H9 (cell line): ENCODE measurements around the gene KCNAB2. TPM values are rescaled to one million over a fixed set of nuclear protein-coding genes. Genes with fewer than 3 reads are reported as not detected.

ENCODE experiments used
- DNase-seq: peaks from one replicate; pipeline ENCODE4 v3.0.0-alpha.2; 2017
- H2AFZ ChIP-seq: one replicate; pipeline ENCODE4 v1.6.1; 2013; ENCODE audit warnings: mild to moderate bottlenecking, low read length, control low read depth, moderate library complexity
- H2AK5ac ChIP-seq: 2 replicates; pipeline ENCODE4 v1.6.1; 2013; ENCODE audit warnings: low read length, control low read depth, mixed read lengths; ENCODE audit not compliant: insufficient read length
- H2BK120ac ChIP-seq: one replicate; pipeline ENCODE4 v1.6.1; 2013; ENCODE audit warnings: low read depth, mild to moderate bottlenecking, low read length, control low read depth, inconsistent platforms; ENCODE audit not compliant: poor library complexity, severe bottlenecking
- H2BK12ac ChIP-seq: 2 replicates; pipeline ENCODE4 v1.6.1; 2013; ENCODE audit warnings: low read length, control low read depth, mixed read lengths, low read depth; ENCODE audit not compliant: insufficient read length
- H2BK15ac ChIP-seq: 2 replicates; pipeline ENCODE4 v1.6.1; 2013; ENCODE audit warnings: low read depth, low read length, control low read depth
- H2BK20ac ChIP-seq: one replicate; pipeline ENCODE4 v1.6.1; 2013; ENCODE audit warnings: low read depth, mild to moderate bottlenecking, low read length, control low read depth, inconsistent platforms; ENCODE audit not compliant: poor library complexity, severe bottlenecking
- H2BK5ac ChIP-seq: 2 replicates; pipeline ENCODE4 v1.6.1; 2013; ENCODE audit warnings: low read length, control low read depth, mixed read lengths; ENCODE audit not compliant: insufficient read length
- H3K14ac ChIP-seq: 2 replicates; pipeline ENCODE4 v1.6.1; 2013; ENCODE audit warnings: low read length, control low read depth; ENCODE audit not compliant: insufficient read depth
- H3K18ac ChIP-seq: 2 replicates; pipeline ENCODE4 v1.6.1; 2013; ENCODE audit warnings: low read depth, mild to moderate bottlenecking, mixed read lengths, low read length, control low read depth; ENCODE audit not compliant: insufficient read length
- H3K23ac ChIP-seq: 2 replicates; pipeline ENCODE4 v1.6.1; 2013; ENCODE audit warnings: low read length, control low read depth, mixed read lengths, low read depth; ENCODE audit not compliant: insufficient read length
- H3K23me2 ChIP-seq: 2 replicates; pipeline ENCODE4 v1.6.1; 2013; ENCODE audit warnings: low read depth, mild to moderate bottlenecking, mixed read lengths, low read length, control low read depth; ENCODE audit not compliant: insufficient read length, poor library complexity, severe bottlenecking
- H3K27ac ChIP-seq: 2 replicates; pipeline ENCODE4 v1.5.1; 2013; ENCODE audit warnings: low read length, control low read depth, mixed read lengths, low read depth; ENCODE audit not compliant: insufficient read length
- H3K27me3 ChIP-seq: 2 replicates; pipeline ENCODE4 v1.6.1; 2013; ENCODE audit warnings: low read length, control low read depth, inconsistent platforms; ENCODE audit not compliant: insufficient read depth
- H3K4ac ChIP-seq: 2 replicates; pipeline ENCODE4 v1.6.1; 2013; ENCODE audit warnings: low read depth, mild to moderate bottlenecking, control low read depth, inconsistent platforms, low read length, moderate library complexity
- H3K4me1 ChIP-seq: 2 replicates; pipeline ENCODE4 v1.6.1; 2013; ENCODE audit warnings: low read length, control low read depth, inconsistent platforms; ENCODE audit not compliant: insufficient read depth
- H3K4me2 ChIP-seq: 2 replicates; pipeline ENCODE4 v1.6.1; 2013; ENCODE audit warnings: low read length, control low read depth, mixed read lengths; ENCODE audit not compliant: insufficient read length, insufficient read depth
- H3K56ac ChIP-seq: 2 replicates; pipeline ENCODE4 v1.6.1; 2013; ENCODE audit warnings: low read depth, mild to moderate bottlenecking, mixed read lengths, low read length, control low read depth; ENCODE audit not compliant: insufficient read length
- H3K79me1 ChIP-seq: 2 replicates; pipeline ENCODE4 v1.6.1; 2013; ENCODE audit warnings: low read depth, mild to moderate bottlenecking, moderate library complexity, low read length, control low read depth, inconsistent platforms; ENCODE audit not compliant: insufficient read depth, poor library complexity, severe bottlenecking
- H3K79me2 ChIP-seq: 2 replicates; pipeline ENCODE4 v1.6.1; 2013; ENCODE audit warnings: low read length, control low read depth, inconsistent platforms; ENCODE audit not compliant: insufficient read depth
- H3K9ac ChIP-seq: 2 replicates; pipeline ENCODE4 v1.6.1; 2013; ENCODE audit warnings: low read length, control low read depth, mixed read lengths; ENCODE audit not compliant: insufficient read length; ENCODE audit errors: extremely low read depth
- H3K9me3 ChIP-seq: one replicate; pipeline ENCODE4 v1.6.1; 2013; ENCODE audit warnings: low read depth, low read length, inconsistent platforms; ENCODE audit not compliant: control insufficient read depth
- H3T11ph ChIP-seq: one replicate; pipeline ENCODE4 v1.6.1; 2013; ENCODE audit warnings: mild to moderate bottlenecking, low read length, control low read depth, inconsistent platforms
- H4K20me1 ChIP-seq: one replicate; pipeline ENCODE4 v1.6.1; 2013; ENCODE audit not compliant: control insufficient read depth, insufficient read length, insufficient read depth
- H4K5ac ChIP-seq: 2 replicates; pipeline ENCODE4 v1.6.1; 2013; ENCODE audit warnings: low read depth, mild to moderate bottlenecking, mixed read lengths, low read length, control low read depth; ENCODE audit not compliant: insufficient read length
- H4K8ac ChIP-seq: replicated peaks from 2 replicates; pipeline ENCODE4 v1.6.1; 2013; ENCODE audit warnings: low read length, control low read depth, mixed read lengths, low read depth; ENCODE audit not compliant: insufficient read length
- H4K91ac ChIP-seq: 2 replicates; pipeline ENCODE4 v1.6.1; 2013; ENCODE audit warnings: low read depth, mild to moderate bottlenecking, moderate library complexity, mixed read lengths, low read length, control low read depth; ENCODE audit not compliant: insufficient read length
- H3K27ac Mint-ChIP-seq, 3 experiments: 2 replicates in 2 of 3; 3 replicates in 1 of 3; pipeline ENCODE4 v1.8.0; 2020 to 2021; ENCODE audit warnings: mixed read lengths in 3 of 3, mild to moderate bottlenecking in 1 of 3, moderate library complexity in 1 of 3
- H3K27me3 Mint-ChIP-seq: 2 replicates; pipeline ENCODE4 v1.8.0; 2021; ENCODE audit warnings: low read depth, mild to moderate bottlenecking, moderate library complexity, mixed read lengths
- H3K36me3 Mint-ChIP-seq, 3 experiments: 2 replicates in 2 of 3; 3 replicates in 1 of 3; pipeline ENCODE4 v1.8.0; 2020 to 2021; ENCODE audit warnings: low read depth in 3 of 3, mixed read lengths in 3 of 3; ENCODE audit not compliant: insufficient read depth in 1 of 3
- H3K4me1 Mint-ChIP-seq, 2 experiments: 2 replicates each; pipeline ENCODE4 v1.8.0; 2020; ENCODE audit warnings: mixed read lengths in 2 of 2
- H3K4me3 Mint-ChIP-seq, 2 experiments: 2 replicates in 1 of 2; 3 replicates in 1 of 2; pipeline ENCODE4 v1.8.0; 2020 to 2021; ENCODE audit warnings: mild to moderate bottlenecking in 2 of 2, mixed read lengths in 2 of 2, moderate library complexity in 1 of 2
- H3K9me3 Mint-ChIP-seq, 2 experiments: 2 replicates in 1 of 2; 3 replicates in 1 of 2; pipeline ENCODE4 v1.8.0; 2020; ENCODE audit warnings: mild to moderate bottlenecking in 2 of 2, mixed read lengths in 2 of 2, moderate library complexity in 1 of 2
- CTCF ChIP-seq: fragments of 200-600 bp; sonication (generic); conservative IDR thresholded peaks from 3 replicates; pipeline ENCODE4 v1.8.0; 2021; ENCODE audit warnings: antibody characterized with exemption, mild to moderate bottlenecking
- WGBS: extraction: QIAGEN DNeasy Blood & Tissue Kit; methylation state at CpG from one replicate; pipeline ENCODE4 v1.1.7; 2013; ENCODE audit warnings: missing lambda C conversion rate, low lambda C conversion rate, mixed read lengths; ENCODE audit not compliant: insufficient read length; ENCODE audit errors: extremely low coverage; 5-methylcytosine and 5-hydroxymethylcytosine counted together
- total RNA-seq: library from RNA; stranded (reverse); gene quantifications from 2 replicates; pipeline ENCODE4 v1.2.1, GENCODE V29; 2021

KCNAB2 gene
- total RNA-seq, 1 experiment from 2014 or later, result 8.3 TPM

- H3K4me2 ChIP-seq, result peak overlapping the region; percentile 65
- no CpG with 5 or more reads among the region's 41 CpGs for WGBS
- H3K4me1 Mint-ChIP-seq, result peaks cover 3 to 11% of the 10 kb centered on the region in 2 experiments; a peak in 3 of 4 replicates
Observed at GRCh38 chr1:6127587-6128163, 82.0 kb downstream of the KCNAB2 start.

More at GRCh38 chr1:6127587-6128163, 82.0 kb downstream of the KCNAB2 start:
- peak; percentile 91 for DNase-seq
- Histone ChIP-seq H3K14ac (0 out of 2 replicates have a peak overlapping the region, but pooled peaks have one; percentile 42), H3K9me3 (no peaks in the 10 kb centered on the region), H2BK120ac (no peak overlapping the region), H4K5ac (no peak overlapping the region), H3K23me2 (no peaks in the 10 kb centered on the region), H3K79me1 (no peaks in the 10 kb centered on the region), H3K4ac (no peak overlapping the region), H2BK20ac (no peak overlapping the region), H2BK5ac (no peak overlapping the region), H3K9ac (no peak overlapping the region), H3K79me2 (no peaks in the 10 kb centered on the region), H3K27ac (no peak overlapping the region), H2AFZ (no peak overlapping the region), H3K18ac (peak overlapping the region; percentile 23), H3K56ac (no peak overlapping the region), H3K27me3 (peaks cover 2% of the 10 kb centered on the region; the same call in 1 of the 2 replicates), H3K23ac (no peak overlapping the region), H2BK15ac (no peak overlapping the region), H4K8ac (no peak overlapping the region), H3K4me1 (peaks cover 3% of the 10 kb centered on the region; the same call in 1 of the 2 replicates), H4K91ac (no peak overlapping the region), H3T11ph (no peak overlapping the region), H4K20me1 (no peaks in the 10 kb centered on the region), H2AK5ac (no peak overlapping the region), H2BK12ac (no peak overlapping the region)
- H3K27ac Mint-ChIP-seq, result no peak overlapping the region
- peaks cover 7% of the 10 kb centered on the region in 2 experiments for H3K9me3 Mint-ChIP-seq
- H3K36me3 Mint-ChIP-seq, result peaks cover 0 to 4% (median 0%) of the 10 kb centered on the region in 3 experiments; a peak in 4 of 7 replicates
- H3K4me3 Mint-ChIP-seq, result peak overlapping the region; percentile 44 to 50; a peak in 3 of 5 replicates
- H3K27me3 Mint-ChIP-seq, result peaks cover 63% of the 10 kb centered on the region
- no peak for TF ChIP-seq CTCF
